H1 (cell line): ENCODE results near the gene ANGPTL8. TPM values are rescaled to one million over a fixed set of nuclear protein-coding genes. Genes with fewer than 3 reads are reported as not detected.

Experiments used
- CBX5 ChIP-seq: fragments of 300-800, 300-1000 bp; sonication (generic); IDR thresholded peaks from 2 replicates; pipeline ENCODE4 v1.7.1; 2016; ENCODE audit warnings: antibody characterized with exemption, low read length, low read depth
- CHD7 ChIP-seq: fragments of 300-600 bp; sonication (generic); IDR thresholded peaks from 2 replicates; pipeline ENCODE4 v1.7.1; 2012; ENCODE audit warnings: low read length, moderate library complexity, mild to moderate bottlenecking, inconsistent platforms; ENCODE audit not compliant: insufficient replicate concordance
- GTF2F1 ChIP-seq: IDR thresholded peaks from 2 replicates; pipeline ENCODE4 v1.6.1; 2012; ENCODE audit warnings: low read depth, low read length, improper control_type of control experiment, borderline replicate concordance
- NRF1 ChIP-seq: IDR thresholded peaks from 2 replicates; pipeline ENCODE4 v1.6.1; 2011; ENCODE audit warnings: mild to moderate bottlenecking, low read depth, low read length, improper control_type of control experiment
- SIX5 ChIP-seq: IDR thresholded peaks from 2 replicates; pipeline ENCODE4 v1.6.1; 2011; ENCODE audit warnings: mild to moderate bottlenecking, low read depth, low read length
- SP4 ChIP-seq: IDR thresholded peaks from 2 replicates; pipeline ENCODE4 v1.6.1; 2012; ENCODE audit warnings: low read length, inconsistent platforms
- TEAD4 ChIP-seq: IDR thresholded peaks from 2 replicates; pipeline ENCODE4 v1.6.1; 2012; ENCODE audit warnings: low read depth, low read length, inconsistent platforms, mixed read lengths
- polyA plus RNA-seq, 7 experiments: library from polyadenylated mRNA; depleted of rRNA in 3 of 7; stranded (reverse) in 5 of 7; unstranded in 2 of 7; fragments of >200 nt in 5 of 7; fragments of 200-250 nt in 2 of 7; gene quantifications; 1 replicate in 5 of 7; 2 replicates in 1 of 7; 4 replicates in 1 of 7; pipeline versions ENCODE4 v1.2.1 to v1.2.3, GENCODE V29; 2011 to 2013; ENCODE audit warnings: missing spikeins in 2 of 7, mixed read lengths in 2 of 7
- total RNA-seq: library from RNA; stranded (reverse); fragmentation: NEBNext Ultra II Directional; extraction: Animal tissue kit (Norgen Biotek cat#: 25700); gene quantifications from 2 replicates; pipeline ENCODE4 v1.2.1, GENCODE V29; 2021

Gene ANGPTL8
- total and polyA plus RNA-seq, 2 of the 8 experiments (the other 6 are each of a cell fraction or from before 2014, with no cell fraction given) = not detected

- TF ChIP-seq CHD7 (no peak), TEAD4 (no peak), SP4 (no peak), GTF2F1 (no peak), CBX5 (no peak), NRF1 (no peak), SIX5 (no peak)
Measured at GRCh38 chr19:11252665-11253355, 13.4 kb downstream of the ANGPTL8 start (continued).
